Measurements from ENCODE around the gene EXOC3. TPM values are rescaled to one million over a fixed set of nuclear protein-coding genes. Genes with fewer than 3 reads are reported as not detected.

Gene EXOC3
- total RNA-seq, 1 experiment from 2014 or later: 52.4 TPM

GRCh38 chr5:493758-494157 is 50.8 kb downstream of the EXOC3 start:
- ChIA-PET CTCF (no interaction called here), POLR2A (no interaction called here), RAD21 (ENCODE audit: low non-redundant PET in 1 of 2, low total read pairs in 2 of 2, uncharacterized antibody in 2 of 2, unreplicated experiment in 2 of 2) (no interaction called here)
- H3K4me2 ChIP-seq (ENCODE audit: low read length): no peak overlapping the region
- H2AFZ ChIP-seq (ENCODE audit: low read depth, low read length, poor library complexity, severe bottlenecking): no peak overlapping the region
- intact Hi-C loops (cut with micrococcal nuclease): no loop called here
- H4K20me1 ChIP-seq (ENCODE audit: insufficient read depth): no peaks in the 10 kb centered on the region
- no peaks in the 10 kb centered on the region for H3K9me2 ChIP-seq (ENCODE audit: insufficient read depth)
- H3K4me3 ChIP-seq (replicated peaks in 1 of 2; ENCODE audit: low read depth in 1 of 2, low read length in 2 of 2): no peak overlapping the region
- ATAC-seq: peak; percentile 9; the same call in 1 of the 2 replicates
- no peaks in the 10 kb centered on the region for H3K27me3 ChIP-seq (ENCODE audit: insufficient read depth, low read length)
- no peaks in the 10 kb centered on the region for H3K79me2 ChIP-seq (ENCODE audit: insufficient read depth, low read length)
- H3K27ac ChIP-seq (ENCODE audit: low read depth, low read length): no peak overlapping the region
- DNase-seq (ENCODE audit: low read depth, low spot score): no peak
- H3K9me3 ChIP-seq (ENCODE audit: control insufficient read depth in 1 of 2, insufficient read depth in 1 of 2, low read depth in 1 of 2, low read length in 2 of 2): no peaks in the 10 kb centered on the region
- H3K9ac ChIP-seq (ENCODE audit: low read length): no peak overlapping the region
- no TSS peak for BruUV-seq (replicated peaks)
- no peaks in the 10 kb centered on the region for H3K4me1 ChIP-seq (ENCODE audit: control insufficient read depth in 1 of 2, insufficient read depth in 2 of 2, low read length in 2 of 2)
- no peak for TF ChIP-seq SIN3A (IDR thresholded peaks at IDR 0.05; ENCODE audit: low read depth)
- TF ChIP-seq TCF7L2 (IDR thresholded peaks at IDR 0.05; ENCODE audit: borderline replicate concordance, extremely low read depth, insufficient read depth, insufficient read length): no peak
- TF ChIP-seq SP1 (IDR thresholded peaks at IDR 0.05; ENCODE audit: low read depth): no peak
- TF ChIP-seq RAD21 (IDR thresholded peaks at IDR 0.05; ENCODE audit: low read depth): no peak
- TF ChIP-seq CTCF (IDR thresholded peaks at IDR 0.05 in 2 of 3, conservative IDR thresholded peaks at IDR 0.05 in 1 of 3; ENCODE audit: borderline replicate concordance in 1 of 3, insufficient read depth in 1 of 3, low read depth in 2 of 3, low read length in 2 of 3): no peak
- no peak for TF ChIP-seq EGR1 (IDR thresholded peaks at IDR 0.05; ENCODE audit: low read depth)
- no peak for TF ChIP-seq ATF3 (IDR thresholded peaks at IDR 0.05)
- H3K36me3 ChIP-seq (ENCODE audit: control insufficient read depth in 1 of 2, insufficient read depth in 2 of 2, low read length in 2 of 2): no peaks in the 10 kb centered on the region

GRCh38 chr5:494667-495255 is 51.8 kb downstream of the EXOC3 start:
- Histone ChIP-seq H3K4me3 (replicated peaks in 1 of 2; ENCODE audit: low read depth in 1 of 2, low read length in 2 of 2) (no peak overlapping the region), H3K9ac (ENCODE audit: low read length) (no peak overlapping the region), H3K9me3 (ENCODE audit: control insufficient read depth in 1 of 2, insufficient read depth in 1 of 2, low read depth in 1 of 2, low read length in 2 of 2) (no peaks in the 10 kb centered on the region), H3K79me2 (ENCODE audit: insufficient read depth, low read length) (no peaks in the 10 kb centered on the region), H3K27ac (ENCODE audit: low read depth, low read length) (no peak overlapping the region), H3K9me2 (ENCODE audit: insufficient read depth) (no peaks in the 10 kb centered on the region), H3K4me1 (ENCODE audit: control insufficient read depth in 1 of 2, insufficient read depth in 2 of 2, low read length in 2 of 2) (no peaks in the 10 kb centered on the region), H2AFZ (ENCODE audit: low read depth, low read length, poor library complexity, severe bottlenecking) (no peak overlapping the region), H4K20me1 (ENCODE audit: insufficient read depth) (no peaks in the 10 kb centered on the region), H3K36me3 (ENCODE audit: control insufficient read depth in 1 of 2, insufficient read depth in 2 of 2, low read length in 2 of 2) (no peaks in the 10 kb centered on the region), H3K4me2 (ENCODE audit: low read length) (no peak overlapping the region), H3K27me3 (ENCODE audit: insufficient read depth, low read length) (no peaks in the 10 kb centered on the region)
- ChIA-PET CTCF (no interaction called here), RAD21 (ENCODE audit: low non-redundant PET in 1 of 2, low total read pairs in 2 of 2, uncharacterized antibody in 2 of 2, unreplicated experiment in 2 of 2) (no interaction called here), POLR2A (no interaction called here)
- intact Hi-C loops (cut with micrococcal nuclease): no loop called here
- no peak for DNase-seq (ENCODE audit: low read depth, low spot score)
- ATAC-seq: no peak
- no TSS peak for BruUV-seq (replicated peaks)
- TF ChIP-seq EGR1 (IDR thresholded peaks at IDR 0.05; ENCODE audit: low read depth) (no peak), SP1 (IDR thresholded peaks at IDR 0.05; ENCODE audit: low read depth) (no peak), ZFX (IDR thresholded peaks at IDR 0.05) (no peak), REST (IDR thresholded peaks at IDR 0.05; ENCODE audit: low read depth) (no peak), CEBPB (IDR thresholded peaks at IDR 0.05; ENCODE audit: low read depth) (no peak), TCF7L2 (IDR thresholded peaks at IDR 0.05; ENCODE audit: borderline replicate concordance, extremely low read depth, insufficient read depth, insufficient read length) (no peak), EZH2phosphoT487 (IDR thresholded peaks at IDR 0.05; ENCODE audit: borderline replicate concordance) (no peak), CTCF (IDR thresholded peaks at IDR 0.05 in 2 of 3, conservative IDR thresholded peaks at IDR 0.05 in 1 of 3; ENCODE audit: borderline replicate concordance in 1 of 3, insufficient read depth in 1 of 3, low read depth in 2 of 3, low read length in 2 of 3) (no peak)
